ENCODE data around the gene TNXB. TPM values are rescaled to one million over a fixed set of nuclear protein-coding genes. Genes with fewer than 3 reads are reported as not detected.

Gene TNXB
- total and polyA plus RNA-seq, 2 of the 4 experiments (the other 2 are of a cell fraction): 0.05 TPM; not detected in 1

- CTCF ChIA-PET: no interaction called here
- H2BK5ac ChIP-seq (ENCODE audit: low read depth, low read length, poor library complexity, severe bottlenecking): no peak overlapping the region
- H3K27me3 ChIP-seq (ENCODE audit: control insufficient read depth, insufficient read depth, low read length): peaks cover 27% of the 10 kb centered on the region
- POLR2A ChIA-PET (ENCODE audit: unreplicated experiment): interaction anchor here (0.6 kb wide), 1 partner anchor 125 kb away, joined by 4 read pairs; no protein-coding TSS in a partner anchor
- no peak overlapping the region for H3K4me2 ChIP-seq (ENCODE audit: low read depth, low read length)
- 74% methylated on average over 4 of the region's 7 CpGs; no CpG with 5 or more reads in 1 of the 2 experiments for WGBS, 2 experiments (ENCODE audit: extremely low coverage in 2 of 2, insufficient read length in 1 of 2)
- DNase-seq: no peak
- no peak overlapping the region for H2BK15ac ChIP-seq (ENCODE audit: low read depth, low read length)
- H3K23ac ChIP-seq (ENCODE audit: low read depth, low read length): no peak overlapping the region
- no peak overlapping the region; the same call in 1 of the 2 replicates for H2AK5ac ChIP-seq (ENCODE audit: low read depth, low read length)
- H3K79me1 ChIP-seq (ENCODE audit: low read depth in 1 of 2, low read length in 2 of 2): peaks cover 0 to 9% of the 10 kb centered on the region in 2 experiments; a peak in 1 of 4 replicates
- H4K8ac ChIP-seq (ENCODE audit: low read depth in 2 of 2, low read length in 2 of 2): no peak overlapping the region
- dilution Hi-C loops (cut with HindIII; ENCODE audit: low sequenced_read_pairs, unreplicated experiment) (no loop called here), in situ Hi-C loops (cut with MboI; ENCODE audit: low sequenced_read_pairs) (loop anchor here (10.0 kb wide), 1 partner anchor 136 kb away; the partner anchor contains the start of gene DXO), intact Hi-C loops (cut with micrococcal nuclease) (loop anchor here (5.0 kb wide), 1 partner anchor 153 kb away; the partner anchor contains the start of genes NELFE and SKIC2)
- H4K20me1 ChIP-seq (ENCODE audit: insufficient read depth, low read length): peaks cover 4% of the 10 kb centered on the region; the same call in 1 of the 2 replicates
- no peak overlapping the region for H3K14ac ChIP-seq (replicated peaks; ENCODE audit: low read depth, low read length)
- H3K4ac ChIP-seq (ENCODE audit: low read depth, low read length): no peak overlapping the region
- no peak overlapping the region for H2BK20ac ChIP-seq (ENCODE audit: low read depth, low read length)
- peaks cover 3% of the 10 kb centered on the region; the same call in 1 of the 2 replicates for H3K36me3 ChIP-seq (ENCODE audit: control insufficient read depth, insufficient read depth, low read length)
- H4K5ac ChIP-seq (ENCODE audit: low read depth, low read length): no peak overlapping the region
- no peak overlapping the region for H2AFZ ChIP-seq (replicated peaks; ENCODE audit: low read length, poor library complexity)
- H2BK120ac ChIP-seq (ENCODE audit: low read depth, low read length): no peak overlapping the region
- no peaks in the 10 kb centered on the region for H3K9me3 ChIP-seq (ENCODE audit: control insufficient read depth, insufficient read depth, low read length)
- H3K27ac ChIP-seq (ENCODE audit: insufficient read depth, low read length): no peak overlapping the region
- H4K91ac ChIP-seq (ENCODE audit: insufficient read depth, low read depth, low read length): no peak overlapping the region
- no peak overlapping the region for H3K56ac ChIP-seq (ENCODE audit: extremely low read depth, insufficient read depth, low read length)
- H3K9me1 ChIP-seq (ENCODE audit: insufficient read depth, low read length): peaks cover 12% of the 10 kb centered on the region
- TF ChIP-seq POLR2A (IDR thresholded peaks at IDR 0.05; ENCODE audit: low read depth, low read length) (no peak), BHLHE40 (IDR thresholded peaks at IDR 0.05; ENCODE audit: low read depth, low read length) (no peak), CTCF (conservative IDR thresholded peaks at IDR 0.05; ENCODE audit: low read depth, low read length) (no peak), NFE2L2 (IDR thresholded peaks at IDR 0.05; ENCODE audit: low read depth, low read length) (no peak), FOS (IDR thresholded peaks at IDR 0.05; ENCODE audit: low read depth, low read length) (no peak), MAFK (IDR thresholded peaks at IDR 0.05; ENCODE audit: low read depth, low read length) (no peak), USF2 (IDR thresholded peaks at IDR 0.05; ENCODE audit: low read depth, low read length) (no peak), SMC3 (IDR thresholded peaks at IDR 0.05; ENCODE audit: low read depth, low read length) (no peak), RAD21 (IDR thresholded peaks at IDR 0.05; ENCODE audit: low read length) (no peak), ELK1 (IDR thresholded peaks at IDR 0.05; ENCODE audit: borderline replicate concordance, low read depth, low read length) (no peak), MAZ (IDR thresholded peaks at IDR 0.05; ENCODE audit: borderline replicate concordance, low read depth, low read length) (no peak), CHD1 (IDR thresholded peaks at IDR 0.05; ENCODE audit: low read depth, low read length) (no peak), RFX5 (IDR thresholded peaks at IDR 0.05; ENCODE audit: low read depth, low read length) (no peak)
- no peak for ATAC-seq (ENCODE audit: low read depth)
- H3K18ac ChIP-seq (ENCODE audit: low read depth, low read length): no peak overlapping the region
- no TSS peak for BruUV-seq (replicated peaks)
- H3K4me3 ChIP-seq (ENCODE audit: insufficient read depth, low read depth, low read length): no peak overlapping the region
- no peak overlapping the region for H3K9ac ChIP-seq (ENCODE audit: low read depth, low read length)
- no peak overlapping the region for H2AK9ac ChIP-seq (replicated peaks; ENCODE audit: low read depth, low read length, poor library complexity)
- peaks cover 41% of the 10 kb centered on the region for H3K4me1 ChIP-seq (ENCODE audit: control insufficient read depth, insufficient read depth, low read length)
Observed at GRCh38 chr6:32110632-32111031, 1.5 kb upstream of the TNXB start.
